GM18951 (cell line): ENCODE results near the gene HOXD8.

Experiments
- POLR2A ChIP-seq: IDR thresholded peaks from 4 replicates; pipeline ENCODE4 v1.6.1; 2011; ENCODE audit warnings: mild to moderate bottlenecking; ENCODE audit not compliant: insufficient read length, insufficient read depth; ENCODE audit errors: extremely low read depth
- in situ Hi-C: fragments of 300-500 bp; cut with MboI; formaldehyde crosslinking; loops from one replicate; pipeline ENCODE4 v1.12.0; 2022; ENCODE audit warnings: low sequenced_read_pairs, mixed read lengths, inconsistent platforms; ENCODE audit not compliant: unreplicated experiment

HOXD8 gene

GRCh38 chr2:176157499-176158185, 28.1 kb downstream of the HOXD8 start:
- in situ Hi-C loops: no loop called here
- TF ChIP-seq POLR2A: no peak

GRCh38 chr2:176158186-176158591, 28.7 kb downstream of the HOXD8 start:
- in situ Hi-C loops: no loop called here
- no peak for TF ChIP-seq POLR2A

- in situ Hi-C loops: no loop called here
Measured at GRCh38 chr2:176158855-176159662, 29.6 kb downstream of the HOXD8 start.

GRCh38 chr2:176159663-176160250, 30.3 kb downstream of the HOXD8 start:
- no peak for TF ChIP-seq POLR2A
- in situ Hi-C loops: no loop called here

More at GRCh38 chr2:176158855-176159662, 29.6 kb downstream of the HOXD8 start:
- TF ChIP-seq POLR2A: no peak

- no peak for TF ChIP-seq POLR2A
Measured at GRCh38 chr2:176160251-176160985, 30.9 kb downstream of the HOXD8 start.

GRCh38 chr2:176160986-176161824, 31.7 kb downstream of the HOXD8 start:
- in situ Hi-C loops: no loop called here
- TF ChIP-seq POLR2A: no peak

More at GRCh38 chr2:176160251-176160985, 30.9 kb downstream of the HOXD8 start:
- in situ Hi-C loops: no loop called here

DNA sequence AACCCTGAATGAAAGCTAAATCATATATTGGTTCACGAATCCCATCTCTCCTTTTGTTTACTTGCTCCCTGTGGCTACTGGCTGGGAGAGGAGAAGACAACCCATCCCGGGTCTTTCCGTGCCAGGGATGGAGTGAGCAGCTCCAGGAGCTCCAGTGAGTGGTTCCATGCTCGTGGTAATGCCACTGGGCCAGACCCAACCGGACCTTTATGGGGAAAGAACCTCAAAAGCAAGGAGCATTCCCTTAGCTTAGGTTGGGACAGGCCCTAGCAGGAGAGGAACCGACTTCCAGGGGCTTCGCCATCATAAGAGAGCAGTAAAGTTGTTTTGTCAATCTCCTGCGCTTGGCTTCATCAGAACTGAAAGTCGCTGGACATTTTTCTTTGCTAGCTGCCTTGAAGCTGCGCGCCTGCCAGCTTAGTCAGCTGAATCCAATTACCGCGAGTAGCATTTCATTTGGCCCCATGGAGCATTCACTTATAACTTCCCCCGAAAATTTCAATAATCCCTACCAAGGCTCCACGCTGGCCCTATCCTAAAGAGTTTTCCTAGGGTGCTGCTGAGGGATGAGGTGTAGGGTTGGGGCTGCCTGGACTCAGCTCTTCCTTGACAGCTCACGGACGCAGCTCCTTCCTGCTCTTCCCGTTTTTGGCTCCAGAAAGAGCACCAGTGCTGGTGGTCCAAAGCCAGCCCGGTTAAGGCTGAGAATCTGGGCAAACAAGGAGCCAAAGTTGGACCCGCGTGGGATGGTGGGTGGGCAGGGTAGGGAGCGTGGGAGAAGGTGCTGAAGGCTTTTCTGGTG, 32.5 kb downstream of the HOXD8 start:
- TF ChIP-seq POLR2A: no peak
- in situ Hi-C loops: no loop called here

DNA sequence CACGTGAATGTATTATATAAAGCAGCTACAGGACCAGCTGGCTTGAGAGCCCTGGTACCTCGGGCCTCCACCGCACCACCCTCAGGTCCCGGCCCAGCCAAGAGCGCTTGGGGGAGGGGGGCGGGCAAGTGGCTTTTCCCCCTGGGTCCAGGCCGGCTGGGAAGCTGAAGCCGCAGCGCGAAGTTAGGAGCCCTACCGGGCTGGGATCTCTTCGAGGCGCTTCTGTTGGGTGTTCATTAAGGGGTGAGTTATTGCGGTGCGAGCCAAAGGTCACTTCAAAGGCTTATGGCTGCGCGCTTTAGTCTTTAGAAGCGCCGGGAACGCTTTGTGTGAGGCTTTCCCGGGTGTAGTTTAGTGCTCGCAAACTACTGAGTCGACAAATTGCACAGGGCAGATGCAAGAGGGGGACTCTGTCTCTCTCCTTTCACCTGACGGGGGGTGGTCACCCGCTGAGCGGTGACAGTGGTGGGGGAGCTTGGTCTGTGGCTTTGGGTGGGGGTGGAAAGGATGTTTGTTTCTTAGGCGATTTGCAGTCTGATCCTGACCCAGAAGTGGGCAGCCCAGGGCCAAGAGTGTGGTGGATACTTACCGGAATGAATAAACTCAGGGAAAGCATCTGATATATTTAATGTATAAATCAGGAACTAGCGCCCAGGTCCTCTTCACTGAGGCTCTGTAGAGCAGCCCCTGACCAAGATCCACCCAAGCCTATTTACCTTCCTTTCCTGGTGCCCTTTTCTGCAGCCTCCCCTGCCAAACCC, 33.6 kb downstream of the HOXD8 start:
- TF ChIP-seq POLR2A: no peak
- in situ Hi-C loops: no loop called here

DNA sequence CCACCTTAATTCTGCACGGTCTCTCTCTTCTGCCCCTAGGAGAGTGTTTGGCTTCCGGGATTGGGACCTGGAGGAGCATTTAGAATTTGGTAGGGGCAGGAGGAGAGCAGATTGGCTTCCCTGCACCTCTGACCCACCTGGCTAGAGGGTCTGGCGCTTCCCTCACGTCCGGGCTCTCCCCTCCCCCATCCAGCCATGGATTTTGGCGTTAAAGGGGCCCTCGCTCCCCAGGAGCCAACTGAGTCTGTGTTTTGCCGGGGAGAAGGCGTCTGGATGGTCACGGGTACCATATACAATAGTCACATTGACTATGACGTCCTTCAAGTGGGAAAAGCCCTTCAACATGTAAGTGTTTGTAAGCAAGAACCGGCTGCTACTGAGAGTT, 34.2 kb downstream of the HOXD8 start:
- in situ Hi-C loops: no loop called here
- TF ChIP-seq POLR2A: no peak

DNA sequence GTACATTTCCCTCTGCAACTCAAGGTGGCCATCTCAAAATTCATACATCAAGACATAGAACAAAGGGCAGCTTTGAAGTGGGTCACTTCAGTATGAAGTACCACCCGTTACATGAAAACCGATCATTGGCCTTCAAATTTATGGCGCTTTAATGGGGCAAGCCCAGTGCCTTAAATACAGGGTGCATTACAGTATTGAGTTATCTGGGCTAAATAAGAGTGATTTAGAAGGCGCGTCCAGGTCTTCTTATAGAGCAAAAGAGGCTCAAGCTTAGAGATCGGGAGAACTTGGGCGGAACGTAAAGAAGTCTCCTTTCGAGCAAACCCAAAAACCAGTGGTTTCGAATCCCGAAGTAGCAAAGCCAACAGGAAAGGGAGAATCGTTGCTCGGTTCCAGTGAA, 34.7 kb downstream of the HOXD8 start:
- no peak for TF ChIP-seq POLR2A
- in situ Hi-C loops: no loop called here
